Activated naive CD8-positive, alpha-beta T cell treated with anti-CD3 and anti-CD28 coated beads, Interleukin-2, amount 50 U/mL, for 16 hours (primary cell): ENCODE results near the gene PLEKHG2.

Experiments
- DNase-seq: peaks from one replicate; pipeline ENCODE4 v3.0.0-alpha.2; 2020; ENCODE audit warnings: low read depth, low spot score

Gene PLEKHG2

DNA sequence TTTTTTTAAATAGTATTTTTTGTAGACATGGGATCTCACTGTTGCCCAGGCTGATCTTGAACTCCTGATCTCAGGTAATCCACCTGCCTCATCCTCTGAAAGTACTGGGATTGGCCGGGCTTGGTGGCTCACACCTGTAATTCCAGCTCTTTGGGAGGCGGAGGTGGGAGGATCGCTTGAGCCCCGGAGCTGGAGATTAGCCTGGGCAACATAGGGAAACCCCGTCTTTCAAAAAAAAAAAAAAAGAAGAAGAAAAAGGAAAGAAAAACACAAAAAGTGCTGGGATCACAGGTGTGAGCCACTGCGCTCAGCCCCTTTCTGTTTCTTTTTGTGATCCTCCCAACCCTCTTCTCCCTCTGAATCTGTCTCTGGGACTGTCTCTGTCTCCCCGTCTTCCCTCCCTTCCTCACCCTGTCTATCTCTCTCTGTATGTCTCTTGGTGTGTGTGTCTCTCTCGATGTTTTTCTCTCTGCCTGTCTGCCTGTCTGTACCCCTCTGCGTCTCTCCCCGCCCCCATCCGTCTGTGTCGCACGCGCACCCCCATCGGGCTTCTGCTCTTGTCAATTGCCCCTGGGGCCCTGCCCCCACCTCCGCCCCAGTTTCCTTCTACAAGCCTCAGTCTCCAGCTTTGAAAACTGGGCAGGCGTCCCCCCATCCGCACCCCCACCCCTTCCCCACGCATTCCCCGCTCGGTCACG is 6.4 kb upstream of the PLEKHG2 start:
- peak; percentile 66 for DNase-seq

DNA sequence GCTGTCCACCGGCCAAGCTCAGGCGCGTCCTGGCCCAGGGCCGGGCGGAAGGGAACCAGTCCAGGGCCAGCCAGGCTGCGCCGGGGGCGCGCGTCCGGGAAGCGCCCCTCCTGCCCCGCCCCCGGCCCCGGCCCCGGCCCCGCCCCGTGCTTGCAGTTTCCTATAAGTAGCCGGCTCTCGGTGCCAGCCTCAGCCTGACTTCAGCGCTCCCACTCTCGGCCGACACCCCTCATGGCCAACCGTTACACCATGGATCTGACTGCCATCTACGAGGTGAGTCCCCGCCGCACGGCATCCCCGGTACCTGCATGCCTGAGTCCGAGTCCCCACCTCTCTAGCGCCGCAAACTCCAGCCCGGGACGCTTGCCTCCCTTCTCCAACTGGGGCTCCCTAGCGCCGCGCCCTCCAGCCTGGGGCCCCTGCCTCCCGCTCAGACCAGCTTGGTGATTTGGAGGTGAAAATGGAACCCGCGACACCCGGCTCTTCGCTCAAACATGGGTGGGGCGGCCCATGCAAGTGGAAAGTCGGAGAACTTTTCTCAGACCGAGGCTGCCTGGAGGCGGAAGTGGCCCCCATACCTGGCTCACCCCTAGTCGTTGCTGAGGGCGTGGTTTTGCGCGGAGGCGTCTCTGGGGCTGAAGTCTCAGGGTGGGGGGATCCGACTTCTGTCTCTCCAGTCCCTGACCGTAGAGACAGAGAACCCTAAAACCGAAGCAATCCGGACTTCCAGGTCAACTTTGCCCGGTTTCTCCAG is 5.6 kb upstream of the PLEKHG2 start, which contains the start of gene ZFP36:
TSS of gene ZFP36 (plus strand) at position 192 of the 754 bp plus-strand sequence. CDS start at position 250, 58 bp downstream.
- peak; percentile 70 for DNase-seq

GRCh38 chr19:39407410-39407659 is 5.1 kb upstream of the PLEKHG2 start:
- DNase-seq = no peak

DNA sequence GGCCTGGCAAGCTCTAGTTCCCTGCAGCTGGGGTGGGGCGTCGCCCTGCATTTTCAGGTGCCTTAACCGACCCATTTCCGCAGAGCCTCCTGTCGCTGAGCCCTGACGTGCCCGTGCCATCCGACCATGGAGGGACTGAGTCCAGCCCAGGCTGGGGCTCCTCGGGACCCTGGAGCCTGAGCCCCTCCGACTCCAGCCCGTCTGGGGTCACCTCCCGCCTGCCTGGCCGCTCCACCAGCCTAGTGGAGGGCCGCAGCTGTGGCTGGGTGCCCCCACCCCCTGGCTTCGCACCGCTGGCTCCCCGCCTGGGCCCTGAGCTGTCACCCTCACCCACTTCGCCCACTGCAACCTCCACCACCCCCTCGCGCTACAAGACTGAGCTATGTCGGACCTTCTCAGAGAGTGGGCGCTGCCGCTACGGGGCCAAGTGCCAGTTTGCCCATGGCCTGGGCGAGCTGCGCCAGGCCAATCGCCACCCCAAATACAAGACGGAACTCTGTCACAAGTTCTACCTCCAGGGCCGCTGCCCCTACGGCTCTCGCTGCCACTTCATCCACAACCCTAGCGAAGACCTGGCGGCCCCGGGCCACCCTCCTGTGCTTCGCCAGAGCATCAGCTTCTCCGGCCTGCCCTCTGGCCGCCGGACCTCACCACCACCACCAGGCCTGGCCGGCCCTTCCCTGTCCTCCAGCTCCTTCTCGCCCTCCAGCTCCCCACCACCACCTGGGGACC is 4.6 kb upstream of the PLEKHG2 start:
- no peak for DNase-seq

DNA sequence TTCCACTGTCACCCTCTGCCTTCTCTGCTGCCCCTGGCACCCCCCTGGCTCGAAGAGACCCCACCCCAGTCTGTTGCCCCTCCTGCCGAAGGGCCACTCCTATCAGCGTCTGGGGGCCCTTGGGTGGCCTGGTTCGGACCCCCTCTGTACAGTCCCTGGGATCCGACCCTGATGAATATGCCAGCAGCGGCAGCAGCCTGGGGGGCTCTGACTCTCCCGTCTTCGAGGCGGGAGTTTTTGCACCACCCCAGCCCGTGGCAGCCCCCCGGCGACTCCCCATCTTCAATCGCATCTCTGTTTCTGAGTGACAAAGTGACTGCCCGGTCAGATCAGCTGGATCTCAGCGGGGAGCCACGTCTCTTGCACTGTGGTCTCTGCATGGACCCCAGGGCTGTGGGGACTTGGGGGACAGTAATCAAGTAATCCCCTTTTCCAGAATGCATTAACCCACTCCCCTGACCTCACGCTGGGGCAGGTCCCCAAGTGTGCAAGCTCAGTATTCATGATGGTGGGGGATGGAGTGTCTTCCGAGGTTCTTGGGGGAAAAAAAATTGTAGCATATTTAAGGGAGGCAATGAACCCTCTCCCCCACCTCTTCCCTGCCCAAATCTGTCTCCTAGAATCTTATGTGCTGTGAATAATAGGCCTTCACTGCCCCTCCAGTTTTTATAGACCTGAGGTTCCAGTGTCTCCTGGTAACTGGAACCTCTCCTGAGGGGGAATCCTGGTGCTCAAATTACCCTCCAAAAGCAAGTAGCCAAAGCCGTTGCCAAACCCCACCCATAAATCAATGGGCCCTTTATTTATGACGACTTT is 3.9 kb upstream of the PLEKHG2 start:
- no peak for DNase-seq

GRCh38 chr19:39409208-39410016 is 3.1 kb upstream of the PLEKHG2 start:
- peak; percentile 47 for DNase-seq

DNA sequence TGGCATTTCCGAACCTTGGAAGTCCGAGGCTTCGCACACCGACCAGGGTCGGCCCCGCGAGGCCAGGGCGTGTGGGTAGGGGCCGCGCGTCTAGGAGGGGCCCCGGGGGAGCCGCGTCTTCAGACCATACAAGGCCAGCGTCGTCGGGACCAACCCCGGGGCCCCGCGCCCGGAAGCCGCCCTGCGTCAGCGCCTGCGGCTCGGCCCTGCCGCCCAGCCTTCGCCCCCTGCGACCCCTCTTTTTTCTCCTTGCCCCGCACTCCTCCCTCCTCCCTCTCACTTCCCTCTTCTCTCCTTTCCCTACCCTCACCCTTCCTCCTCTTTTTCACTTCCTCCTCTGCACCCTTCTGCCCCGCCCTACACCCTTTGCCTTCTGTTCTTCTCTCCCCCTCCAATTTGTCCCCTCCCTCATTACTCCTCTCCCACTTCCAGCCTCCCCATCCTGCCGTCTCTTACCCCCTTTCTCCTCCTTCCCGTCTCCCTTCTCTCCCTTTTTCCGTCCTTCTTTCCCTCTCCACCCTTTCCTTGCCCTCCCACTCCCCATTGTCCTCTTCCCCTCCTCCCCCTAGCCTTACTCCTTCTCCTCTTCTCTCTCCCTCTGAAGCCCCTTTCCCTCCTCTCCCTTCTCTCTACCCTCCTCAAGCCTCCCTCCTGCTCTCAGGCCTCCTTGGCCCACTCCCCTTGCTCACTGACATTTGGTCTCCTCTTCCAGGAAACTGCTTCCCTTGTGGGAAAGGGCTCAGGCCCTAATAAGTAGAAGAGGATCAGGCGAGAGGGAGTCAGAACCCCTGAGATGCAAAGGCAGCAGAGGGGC is 2.2 kb upstream of the PLEKHG2 start:
- DNase-seq = no peak

- no peak for DNase-seq
Observed at GRCh38 chr19:39410831-39411080, 1.7 kb upstream of the PLEKHG2 start.

- no peak for DNase-seq
Observed at GRCh38 chr19:39411081-39411831, 1.2 kb upstream of the PLEKHG2 start.

DNA sequence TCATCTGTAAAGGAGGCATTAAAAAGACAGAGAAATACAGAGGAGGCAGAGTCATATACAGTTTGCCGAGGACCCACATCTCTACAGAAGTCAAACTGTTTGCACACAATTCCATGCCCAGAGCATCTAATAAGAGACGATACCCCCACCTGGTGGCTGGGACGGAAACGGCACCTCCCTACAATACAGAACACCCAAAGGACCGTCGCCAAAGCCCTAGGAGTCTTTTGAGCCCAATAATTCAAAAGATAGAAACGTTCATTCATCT is 703 bp upstream of the PLEKHG2 start:
- peak; percentile 90 for DNase-seq

DNA sequence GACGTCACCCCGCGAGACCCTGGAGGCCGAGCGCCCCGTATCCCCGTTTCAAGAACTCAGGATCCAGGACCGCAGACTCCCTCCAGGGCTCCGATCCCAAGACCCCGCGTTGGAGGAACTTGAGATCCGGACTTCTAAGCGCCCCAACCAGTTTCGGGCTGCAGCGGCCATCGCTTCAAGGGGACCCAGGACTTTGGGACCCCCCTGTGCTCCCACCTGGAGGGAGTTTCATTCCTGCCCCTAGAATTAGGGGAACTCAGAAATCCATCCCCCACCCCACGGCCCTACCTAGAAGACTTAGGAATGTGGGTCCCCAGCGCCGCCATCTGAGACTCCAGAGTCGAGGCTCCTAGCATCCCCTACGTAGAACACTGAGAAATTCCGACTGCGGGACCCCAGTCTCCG is 400 bp downstream of the PLEKHG2 start:
- DNase-seq = no peak

DNA sequence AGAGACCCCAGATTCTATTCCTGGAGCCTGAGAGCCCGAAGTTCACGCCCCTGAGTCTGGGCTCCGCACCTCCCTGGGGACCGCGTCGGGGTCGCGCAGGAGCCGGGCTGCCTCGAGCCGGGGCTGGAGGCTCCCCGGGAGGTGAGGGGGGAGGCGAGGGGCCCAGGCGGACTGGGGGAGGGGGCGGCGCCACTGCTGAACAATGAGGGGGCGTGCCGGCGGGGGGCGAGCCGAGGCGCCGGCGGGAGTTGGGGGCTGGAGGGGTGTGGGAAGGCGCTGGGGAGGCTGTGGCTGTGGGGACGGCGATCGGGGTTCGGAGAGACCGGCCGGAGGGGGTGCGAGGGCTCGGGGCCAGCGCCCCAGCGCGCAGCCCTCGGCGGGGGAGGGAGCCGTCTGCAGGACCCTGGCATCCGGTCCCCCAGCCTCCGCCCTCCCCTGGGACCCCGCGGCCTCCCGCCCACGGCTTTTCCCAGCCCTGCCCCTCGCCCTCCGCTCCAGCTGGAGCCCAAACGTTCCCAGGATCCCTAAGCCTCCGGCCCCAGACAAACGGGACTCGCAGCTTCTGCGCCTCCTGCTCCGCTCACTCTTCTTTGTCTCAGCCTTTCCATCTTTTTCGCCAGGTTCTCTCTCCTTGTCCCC is 922 bp downstream of the PLEKHG2 start:
- no peak for DNase-seq

- no peak for DNase-seq
Observed at GRCh38 chr19:39413911-39414608, 1.6 kb downstream of the PLEKHG2 start.

DNA sequence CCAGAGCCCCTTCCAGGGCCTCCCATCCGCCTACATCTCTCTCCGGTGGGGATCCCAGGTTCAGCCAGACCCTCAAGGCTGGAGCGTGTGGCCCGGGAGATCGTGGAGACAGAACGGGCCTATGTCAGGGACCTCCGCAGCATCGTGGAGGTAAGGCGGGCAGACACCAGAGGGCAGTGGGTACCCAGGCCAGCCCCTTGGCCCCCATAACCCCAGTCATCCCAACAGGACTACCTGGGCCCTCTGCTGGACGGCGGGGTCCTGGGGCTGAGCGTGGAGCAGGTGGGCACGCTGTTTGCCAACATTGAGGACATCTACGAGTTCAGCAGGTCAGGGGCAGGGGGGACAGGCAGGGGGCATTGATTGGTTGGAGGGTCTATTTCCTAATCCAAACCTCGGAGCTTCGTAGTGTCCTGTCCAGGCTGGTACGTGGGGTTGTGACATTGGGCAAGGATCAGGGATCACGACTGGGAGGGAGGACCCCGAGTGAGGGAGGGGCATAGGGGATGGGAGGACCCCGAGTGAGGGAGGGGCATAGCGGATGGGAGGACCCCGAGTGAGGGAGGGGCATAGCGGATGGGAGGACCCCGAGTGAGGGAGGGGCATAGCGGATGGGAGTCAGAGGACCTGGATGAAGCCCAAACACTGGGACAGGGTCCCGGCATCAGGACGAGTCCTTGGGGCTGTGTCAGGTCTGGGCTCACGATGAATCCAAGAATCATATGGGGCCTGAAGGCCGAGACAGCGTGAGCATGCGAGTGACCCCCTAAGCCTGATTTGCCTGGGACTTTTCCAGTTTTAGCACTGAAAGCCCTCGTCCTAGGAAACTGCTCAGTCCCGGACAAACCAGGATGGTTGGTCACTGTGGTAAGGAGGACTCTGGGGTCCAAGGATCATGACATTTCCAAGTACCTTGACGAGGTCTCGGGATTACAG is 2.9 kb downstream of the PLEKHG2 start:
- DNase-seq = no peak

DNA sequence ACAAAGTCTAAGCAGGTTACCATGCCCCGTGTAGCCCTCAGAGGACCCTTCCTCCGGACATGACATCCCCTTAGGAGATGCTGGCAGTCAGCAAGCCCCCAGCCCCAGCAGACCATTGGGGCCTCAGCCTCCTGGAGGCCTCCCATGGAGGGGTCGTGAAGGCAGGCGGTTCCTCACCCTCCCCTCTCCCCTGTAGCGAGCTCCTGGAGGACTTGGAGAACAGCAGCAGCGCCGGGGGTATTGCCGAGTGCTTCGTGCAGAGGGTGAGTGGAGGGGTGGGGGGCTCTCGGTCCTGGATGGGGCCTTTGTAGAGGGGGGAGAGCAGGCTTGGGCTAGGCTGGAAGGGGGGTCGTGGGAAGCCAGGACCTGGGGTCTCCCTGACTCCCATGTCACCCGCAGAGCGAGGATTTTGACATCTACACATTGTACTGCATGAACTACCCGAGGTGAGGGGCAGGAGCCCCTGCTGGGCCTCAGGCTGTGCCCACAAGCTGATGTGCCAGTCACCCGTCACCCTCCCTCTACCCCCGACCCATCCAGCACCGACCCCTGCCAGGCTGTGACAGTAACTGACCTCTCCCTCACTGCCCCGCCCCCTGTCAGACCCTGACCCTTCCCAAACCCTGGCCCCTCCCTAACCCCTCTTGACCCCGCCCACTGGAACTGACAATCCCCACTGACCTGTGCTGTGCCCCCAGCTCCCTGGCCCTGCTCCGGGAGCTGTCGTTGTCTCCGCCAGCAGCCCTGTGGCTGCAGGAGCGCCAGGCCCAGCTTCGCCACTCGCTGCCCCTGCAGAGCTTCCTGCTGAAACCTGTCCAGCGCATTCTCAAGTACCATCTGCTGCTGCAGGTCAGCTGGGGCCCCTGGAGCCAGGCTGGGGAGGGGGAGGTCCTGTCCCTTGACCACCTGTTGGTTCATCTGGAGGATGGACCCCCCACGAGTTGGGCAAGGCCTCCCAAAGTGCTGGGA is 4.0 kb downstream of the PLEKHG2 start:
- no peak for DNase-seq

- no peak for DNase-seq
Observed at GRCh38 chr19:39417463-39418181, 5.2 kb downstream of the PLEKHG2 start.
